HepG2 (cell line): Measurements from ENCODE around the gene LRRC8D. TPM values are rescaled to one million over a fixed set of nuclear protein-coding genes. Genes with fewer than 3 reads are reported as not detected.

ENCODE experiments used
- polyA plus RNA-seq, 8 experiments: library from polyadenylated mRNA; depleted of rRNA in 3 of 8; stranded (reverse) in 7 of 8; unstranded in 1 of 8; fragments of >200 nt; fragmentation: Illumina TruSeq in 4 of 8; extraction: Trizol in 4 of 8; gene quantifications; 2 replicates each; pipeline versions ENCODE4 v1.2.1 to v1.2.3, GENCODE V29; 2011 to 2016; ENCODE audit warnings: low read depth in 4 of 8, missing spikeins in 1 of 8, mixed read lengths in 1 of 8; ENCODE audit not compliant: insufficient read depth in 1 of 8
- total RNA-seq, 5 experiments: library from RNA; depleted of rRNA; stranded (reverse); fragments of >200 nt; fragmentation: Illumina TruSeq; extraction: Trizol; gene quantifications; 2 replicates each; pipeline ENCODE4 v1.2.3, GENCODE V29; 2016; ENCODE audit warnings: low read depth in 1 of 5

The LRRC8D gene
- total and polyA plus RNA-seq, 2 of the 13 experiments (the other 11 are each of a cell fraction or from before 2014, with no cell fraction given) = 29.9 to 45.5 TPM

Other genes with a start within 250 kb of the LRRC8D start
- 0.22 TPM in 2 replicates for gene LRRC8C, start 187.9 kb upstream of the LRRC8D start, total RNA-seq (2016; rRNA removed; fragmentation: Illumina TruSeq; extraction: Trizol)
- gene LRRC8C, start 187.9 kb upstream of the LRRC8D start, polyA plus RNA-seq (2011; rRNA removed) = 0.25 and 0.32 TPM in 2 replicates
- gene ZNF326, start 174.1 kb downstream of the LRRC8D start, total RNA-seq (2016; rRNA removed; fragmentation: Illumina TruSeq; extraction: Trizol) = 16.4 and 20.9 TPM in 2 replicates
- 5.4 and 6.3 TPM in 2 replicates for gene ZNF326, start 174.1 kb downstream of the LRRC8D start, polyA plus RNA-seq (2011; rRNA removed)